VCaP (cell line): ENCODE data around the gene GRIN3A.

ENCODE experiments used
- H3K27ac ChIP-seq: fragments of 450-650 bp; 2 replicates; pipeline ENCODE4 v1.5.1; 2017
- TF ChIP-seq, protein P1 (sequence below): fragments of 450-650 bp; conservative IDR thresholded peaks from 2 replicates; pipeline ENCODE4 v1.5.1; 2017; ENCODE audit warnings: mild to moderate bottlenecking, moderate library complexity

The GRIN3A gene

GRCh38 chr9:101579711-101580545 is 158.5 kb downstream of the GRIN3A start:
- TF ChIP-seq, protein P1, sequence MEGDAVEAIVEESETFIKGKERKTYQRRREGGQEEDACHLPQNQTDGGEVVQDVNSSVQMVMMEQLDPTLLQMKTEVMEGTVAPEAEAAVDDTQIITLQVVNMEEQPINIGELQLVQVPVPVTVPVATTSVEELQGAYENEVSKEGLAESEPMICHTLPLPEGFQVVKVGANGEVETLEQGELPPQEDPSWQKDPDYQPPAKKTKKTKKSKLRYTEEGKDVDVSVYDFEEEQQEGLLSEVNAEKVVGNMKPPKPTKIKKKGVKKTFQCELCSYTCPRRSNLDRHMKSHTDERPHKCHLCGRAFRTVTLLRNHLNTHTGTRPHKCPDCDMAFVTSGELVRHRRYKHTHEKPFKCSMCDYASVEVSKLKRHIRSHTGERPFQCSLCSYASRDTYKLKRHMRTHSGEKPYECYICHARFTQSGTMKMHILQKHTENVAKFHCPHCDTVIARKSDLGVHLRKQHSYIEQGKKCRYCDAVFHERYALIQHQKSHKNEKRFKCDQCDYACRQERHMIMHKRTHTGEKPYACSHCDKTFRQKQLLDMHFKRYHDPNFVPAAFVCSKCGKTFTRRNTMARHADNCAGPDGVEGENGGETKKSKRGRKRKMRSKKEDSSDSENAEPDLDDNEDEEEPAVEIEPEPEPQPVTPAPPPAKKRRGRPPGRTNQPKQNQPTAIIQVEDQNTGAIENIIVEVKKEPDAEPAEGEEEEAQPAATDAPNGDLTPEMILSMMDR, result no peak

DNA sequence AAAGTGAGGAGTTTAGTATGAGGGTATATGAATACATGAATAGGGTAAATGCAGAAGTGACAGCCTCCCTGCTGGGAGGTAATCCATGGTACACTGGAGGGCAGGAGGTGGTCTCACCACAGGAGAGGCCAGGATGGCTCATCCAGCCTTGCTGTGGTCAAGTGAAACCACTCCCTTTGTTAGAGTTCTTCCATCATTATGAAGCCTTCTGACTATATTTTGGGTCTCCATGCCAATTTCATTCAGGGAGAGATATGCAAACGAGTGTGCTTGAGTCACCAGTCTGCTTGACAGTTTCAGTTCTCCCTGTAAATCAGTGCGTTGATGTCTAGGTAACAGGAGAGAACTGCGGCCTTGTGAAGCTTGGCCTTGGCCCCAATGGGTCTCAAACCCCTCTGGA is 160.1 kb downstream of the GRIN3A start:
- TF ChIP-seq, protein P1, result no peak
- no peak overlapping the region for H3K27ac ChIP-seq

More at GRCh38 chr9:101579711-101580545, 158.5 kb downstream of the GRIN3A start:
- no peak overlapping the region for H3K27ac ChIP-seq

DNA sequence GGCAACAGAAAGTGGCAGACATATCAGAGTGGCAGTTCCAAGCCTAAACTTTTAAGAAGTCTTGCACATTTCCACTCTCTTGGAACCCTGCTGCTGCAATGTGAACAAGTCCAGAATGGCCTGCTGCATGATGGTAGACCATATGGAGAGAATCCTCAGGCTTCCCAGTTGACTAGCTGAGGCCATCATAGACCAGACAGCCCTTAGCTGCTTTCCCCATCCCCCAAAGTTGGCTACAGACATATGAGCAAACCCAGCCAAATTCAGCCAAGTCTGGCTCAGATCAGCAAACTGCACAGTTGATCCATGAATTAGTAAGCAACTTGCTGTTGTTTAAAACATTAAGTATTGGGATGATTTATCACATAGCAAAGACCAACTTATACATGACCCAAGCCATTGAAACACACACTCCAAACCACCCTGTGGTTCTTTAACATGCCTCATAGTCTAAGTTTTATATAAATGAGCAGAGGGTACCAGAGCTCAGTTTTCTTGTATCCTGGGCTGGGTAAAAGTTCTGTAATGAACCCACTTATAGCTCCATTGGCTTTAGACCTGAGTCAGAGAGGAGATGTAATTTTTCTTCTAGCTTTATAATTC is 163.6 kb downstream of the GRIN3A start:
- no peak overlapping the region for H3K27ac ChIP-seq
- TF ChIP-seq, protein P1, result no peak

DNA sequence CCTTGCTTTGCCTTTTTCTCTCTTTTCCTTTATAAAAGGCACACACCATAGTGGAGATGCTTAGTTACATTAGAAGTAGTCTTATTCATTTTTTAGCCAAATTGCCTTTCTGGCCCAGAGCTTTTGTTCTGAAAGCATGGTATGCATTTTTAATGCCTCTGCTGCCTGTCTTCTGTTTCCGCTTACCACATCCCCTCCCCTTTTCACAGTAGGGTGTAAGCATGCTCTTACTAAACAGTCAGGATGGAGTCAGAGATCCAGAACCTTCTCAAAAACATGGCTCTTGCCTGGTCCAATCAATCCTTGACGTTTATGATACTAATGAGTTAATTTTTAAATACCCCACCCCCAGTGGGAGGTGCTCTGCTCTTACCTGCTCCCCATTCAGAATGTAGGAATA is 166.1 kb downstream of the GRIN3A start:
- TF ChIP-seq, protein P1, result no peak
- H3K27ac ChIP-seq, result no peak overlapping the region

DNA sequence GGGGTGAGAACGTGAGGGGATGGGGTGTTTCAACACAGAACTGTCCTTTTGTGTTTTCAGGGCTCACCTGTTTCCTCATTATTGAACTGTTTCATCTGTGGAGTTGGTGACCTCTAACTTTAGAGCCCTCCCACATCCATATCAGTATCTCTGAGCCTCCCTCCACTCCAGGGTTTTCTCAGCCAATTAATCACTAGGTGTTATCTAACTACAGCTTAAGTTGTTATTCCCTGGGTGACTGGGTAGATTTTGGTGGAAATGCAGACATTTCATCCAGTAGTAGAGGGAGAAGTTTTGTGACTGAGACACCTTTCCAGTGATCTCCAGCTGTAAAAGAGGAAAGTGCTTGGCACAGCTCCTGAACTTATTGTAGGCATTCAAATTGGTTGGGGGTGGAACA is 167.3 kb downstream of the GRIN3A start:
- no peak overlapping the region for H3K27ac ChIP-seq
- TF ChIP-seq, protein P1, result no peak

DNA sequence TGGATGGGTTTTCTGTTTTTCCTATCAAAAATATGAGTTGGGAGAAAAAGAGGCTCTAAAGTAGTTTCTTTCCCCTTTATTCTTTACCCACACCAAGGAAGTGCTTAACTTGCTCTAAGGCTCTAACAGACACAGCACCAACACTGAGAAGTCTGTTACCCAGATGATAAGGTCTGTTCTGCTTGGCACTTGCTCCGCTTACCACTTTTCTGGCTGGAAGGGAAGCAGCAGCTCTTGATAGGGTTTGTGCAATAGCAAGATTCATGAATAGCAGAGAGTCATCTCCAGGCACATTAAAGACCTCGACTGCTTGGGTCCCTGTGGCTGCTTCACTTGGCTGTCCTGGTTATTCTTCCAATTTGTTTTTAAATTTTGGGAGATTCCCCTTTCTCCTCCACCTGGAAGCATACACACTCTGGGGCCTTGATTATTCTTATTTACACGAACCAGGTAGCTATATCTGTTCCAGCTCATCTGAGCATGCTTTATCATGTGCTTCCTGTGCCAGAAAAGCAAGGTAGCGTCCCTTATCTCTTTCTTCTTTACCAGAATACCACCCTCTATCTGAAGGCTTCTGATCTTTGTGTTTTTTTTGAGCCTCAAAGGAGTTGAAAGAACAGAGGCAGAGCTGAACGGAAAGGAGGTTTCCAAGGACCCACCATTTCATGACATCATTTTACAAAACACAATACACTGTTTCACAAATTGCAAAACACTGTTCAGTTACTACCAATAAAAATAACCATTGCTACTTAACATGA is 168.5 kb downstream of the GRIN3A start:
- TF ChIP-seq, protein P1, result no peak
- H3K27ac ChIP-seq, result no peak overlapping the region

GRCh38 chr9:101567725-101568350 is 170.6 kb downstream of the GRIN3A start:
- no peak overlapping the region for H3K27ac ChIP-seq
- TF ChIP-seq, protein P1, result no peak
